ENCODE results near the gene USHBP1.

USHBP1 gene

GRCh38 chr19:17235971-17236777 is 28.4 kb downstream of the USHBP1 start:
- peak overlapping the region; percentile 97 for H3K27ac ChIP-seq (ENCODE audit: low read depth, low read length)

DNA sequence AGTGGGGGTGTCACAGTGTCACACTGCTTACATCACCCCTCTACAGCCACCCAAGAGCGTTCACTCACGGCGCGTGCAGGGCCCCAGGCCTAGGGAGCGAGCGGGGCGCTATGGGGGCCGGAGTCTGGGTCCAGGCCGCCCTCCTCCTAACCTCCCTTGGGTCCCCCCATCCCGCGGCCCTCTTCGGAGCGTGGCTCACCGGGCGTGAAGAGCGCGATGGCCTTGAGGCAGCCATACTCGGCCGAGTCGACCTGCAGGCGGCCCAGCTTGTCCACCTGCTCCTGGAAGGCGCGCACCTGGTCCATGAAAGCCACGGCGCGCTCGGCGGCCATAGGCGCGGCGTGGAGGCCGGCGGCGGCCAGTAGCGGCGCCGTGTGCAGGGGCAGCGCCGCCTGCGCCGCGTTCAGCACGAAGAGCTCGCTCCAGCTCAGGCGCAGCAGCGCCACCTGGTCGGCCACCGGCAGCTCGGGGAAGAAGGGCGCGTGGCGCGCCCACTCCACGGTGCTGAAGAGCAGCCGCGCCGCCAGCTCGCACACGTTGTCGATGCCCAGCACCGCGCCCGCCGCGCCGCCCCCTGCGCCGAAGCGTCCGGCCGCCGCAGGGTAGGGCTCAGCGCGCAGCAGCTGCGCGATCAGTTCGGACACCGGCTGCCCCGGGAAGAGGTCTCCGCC is 29.1 kb downstream of the USHBP1 start:
- Histone ChIP-seq H3K27ac (ENCODE audit: low read depth, low read length) (peak overlapping the region; percentile 97), H4K5ac (ENCODE audit: low read length) (no peak overlapping the region), H3K4me2 (ENCODE audit: low read length) (peak overlapping the region; percentile 99), H3K27me3 (ENCODE audit: insufficient read depth, low read length, poor library complexity) (no peaks in the 10 kb centered on the region), H3K18ac (ENCODE audit: low read length) (peak overlapping the region; percentile 94), H2BK15ac (replicated peaks; ENCODE audit: low read depth) (no peak overlapping the region), H3K56ac (ENCODE audit: low read length) (peak overlapping the region; percentile 97), H3K4ac (ENCODE audit: low read depth, low read length) (peak overlapping the region; percentile 88), H2AK5ac (ENCODE audit: low read length) (peak overlapping the region; percentile 92), H3K79me1 (ENCODE audit: low read length) (peaks cover 17% of the 10 kb centered on the region), H4K8ac (ENCODE audit: low read depth, low read length) (no peak overlapping the region), H3K36me3 (ENCODE audit: control insufficient read depth, insufficient read depth, low read length) (peaks cover 10% of the 10 kb centered on the region), H2BK120ac (ENCODE audit: low read depth, low read length) (peak overlapping the region; percentile 31), H3K9ac (ENCODE audit: low read length) (peak overlapping the region; percentile 95), H3K23ac (ENCODE audit: low read length) (peak overlapping the region; percentile 98), H2BK5ac (ENCODE audit: low read length) (peak overlapping the region; percentile 85), H3K79me2 (ENCODE audit: control insufficient read depth, insufficient read depth, low read length) (peaks cover 22% of the 10 kb centered on the region), H3K4me3 (ENCODE audit: low read length) (peak overlapping the region; percentile 80), H3K4me1 (ENCODE audit: control insufficient read depth, low read depth, low read length) (peaks cover 6% of the 10 kb centered on the region)
- peak; percentile 78 for DNase-seq
- no CpG with 5 or more reads among the region's 80 CpGs for WGBS (ENCODE audit: extremely low coverage, insufficient coverage, low lambda C conversion rate)

More at GRCh38 chr19:17235971-17236777, 28.4 kb downstream of the USHBP1 start:
- Histone ChIP-seq H3K79me1 (ENCODE audit: low read length) (peaks cover 22% of the 10 kb centered on the region), H3K4me1 (ENCODE audit: control insufficient read depth, low read depth, low read length) (peaks cover 6% of the 10 kb centered on the region), H2BK5ac (ENCODE audit: low read length) (peak overlapping the region; percentile 85), H4K8ac (ENCODE audit: low read depth, low read length) (no peak overlapping the region), H2AK5ac (ENCODE audit: low read length) (peak overlapping the region; percentile 90), H3K9ac (ENCODE audit: low read length) (peak overlapping the region; percentile 95), H3K23ac (ENCODE audit: low read length) (peak overlapping the region; percentile 98), H3K36me3 (ENCODE audit: control insufficient read depth, insufficient read depth, low read length) (peaks cover 10% of the 10 kb centered on the region), H3K27me3 (ENCODE audit: insufficient read depth, low read length, poor library complexity) (no peaks in the 10 kb centered on the region), H3K79me2 (ENCODE audit: control insufficient read depth, insufficient read depth, low read length) (peaks cover 28% of the 10 kb centered on the region), H3K4me3 (ENCODE audit: low read length) (peak overlapping the region; percentile 80), H3K56ac (ENCODE audit: low read length) (peak overlapping the region; percentile 97), H3K18ac (ENCODE audit: low read length) (peak overlapping the region; percentile 94), H2BK15ac (replicated peaks; ENCODE audit: low read depth) (no peak overlapping the region), H3K4ac (ENCODE audit: low read depth, low read length) (peak overlapping the region; percentile 88), H2BK120ac (ENCODE audit: low read depth, low read length) (peak overlapping the region; percentile 37), H3K4me2 (ENCODE audit: low read length) (peak overlapping the region; percentile 99), H4K5ac (ENCODE audit: low read length) (no peak overlapping the region)
- DNase-seq, result peak; percentile 83
- no CpG with 5 or more reads among the region's 27 CpGs for WGBS (ENCODE audit: extremely low coverage, insufficient coverage, low lambda C conversion rate)

DNA sequence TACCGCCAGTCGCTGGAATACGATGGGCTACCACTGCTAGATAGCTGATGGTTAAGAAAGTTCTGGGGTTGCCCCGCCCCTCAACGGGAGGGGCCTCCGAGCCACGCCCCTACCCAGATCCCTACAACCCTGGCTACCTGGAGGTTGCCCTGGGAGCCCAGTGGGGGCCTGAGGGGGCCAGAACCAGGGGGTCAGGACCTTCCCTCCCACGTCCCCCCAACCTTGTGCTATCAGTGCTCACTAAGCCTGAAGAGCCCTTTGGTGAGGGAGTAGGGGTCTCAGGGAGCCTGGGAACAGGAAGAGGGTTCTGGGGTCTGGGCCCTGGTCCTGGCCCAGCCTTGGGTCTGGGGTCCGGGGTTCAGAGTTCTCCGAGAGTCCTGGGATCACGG is 29.6 kb downstream of the USHBP1 start:
- peak overlapping the region; percentile 97 for H3K27ac ChIP-seq (ENCODE audit: low read depth, low read length)

GRCh38 chr19:17232258-17232657 is 32.3 kb downstream of the USHBP1 start:
- no peak overlapping the region for H3K4me3 ChIP-seq (ENCODE audit: low read length)
- peaks cover 6% of the 10 kb centered on the region for H3K4me1 ChIP-seq (ENCODE audit: control insufficient read depth, low read depth, low read length)
- H3K36me3 ChIP-seq (ENCODE audit: control insufficient read depth, insufficient read depth, low read length), result peaks cover 13% of the 10 kb centered on the region
- no peak overlapping the region for H2AK5ac ChIP-seq (ENCODE audit: low read length)
- no peak overlapping the region for H3K9ac ChIP-seq (ENCODE audit: low read length)
- H3K18ac ChIP-seq (ENCODE audit: low read length), result no peak overlapping the region
- no peak overlapping the region for H2BK120ac ChIP-seq (ENCODE audit: low read depth, low read length)
- H3K4me2 ChIP-seq (ENCODE audit: low read length), result no peak overlapping the region
- no peak for DNase-seq
- H4K8ac ChIP-seq (ENCODE audit: low read depth, low read length), result no peak overlapping the region
- H2BK15ac ChIP-seq (replicated peaks; ENCODE audit: low read depth), result no peak overlapping the region
- H3K27ac ChIP-seq (ENCODE audit: low read depth, low read length), result no peak overlapping the region
- no peak overlapping the region for H3K23ac ChIP-seq (ENCODE audit: low read length)
- H3K79me2 ChIP-seq (ENCODE audit: control insufficient read depth, insufficient read depth, low read length), result peaks cover 22% of the 10 kb centered on the region
- H3K4ac ChIP-seq (ENCODE audit: low read depth, low read length), result no peak overlapping the region
- peaks cover 16% of the 10 kb centered on the region for H3K79me1 ChIP-seq (ENCODE audit: low read length)
- no peak overlapping the region for H3K56ac ChIP-seq (ENCODE audit: low read length)
- no CpG with 5 or more reads among the region's 25 CpGs for WGBS (ENCODE audit: extremely low coverage, insufficient coverage, low lambda C conversion rate)
- no peak overlapping the region for H2BK5ac ChIP-seq (ENCODE audit: low read length)
- H4K5ac ChIP-seq (ENCODE audit: low read length), result no peak overlapping the region
- H3K27me3 ChIP-seq (ENCODE audit: insufficient read depth, low read length, poor library complexity), result no peaks in the 10 kb centered on the region

More for the DNA sequence above, 29.6 kb downstream of the USHBP1 start:
- Histone ChIP-seq H2BK15ac (replicated peaks; ENCODE audit: low read depth) (no peak overlapping the region), H3K23ac (ENCODE audit: low read length) (no peak overlapping the region), H3K36me3 (ENCODE audit: control insufficient read depth, insufficient read depth, low read length) (peaks cover 12% of the 10 kb centered on the region), H3K27me3 (ENCODE audit: insufficient read depth, low read length, poor library complexity) (no peaks in the 10 kb centered on the region), H2BK120ac (ENCODE audit: low read depth, low read length) (no peak overlapping the region), H3K79me2 (ENCODE audit: control insufficient read depth, insufficient read depth, low read length) (peaks cover 22% of the 10 kb centered on the region), H3K4me1 (ENCODE audit: control insufficient read depth, low read depth, low read length) (peaks cover 6% of the 10 kb centered on the region), H2AK5ac (ENCODE audit: low read length) (peak overlapping the region; percentile 92), H3K56ac (ENCODE audit: low read length) (peak overlapping the region; percentile 97), H4K5ac (ENCODE audit: low read length) (no peak overlapping the region), H3K4ac (ENCODE audit: low read depth, low read length) (peak overlapping the region; percentile 88), H3K4me3 (ENCODE audit: low read length) (peak overlapping the region; percentile 80), H3K18ac (ENCODE audit: low read length) (peak overlapping the region; percentile 94), H3K9ac (ENCODE audit: low read length) (peak overlapping the region; percentile 95), H3K4me2 (ENCODE audit: low read length) (peak overlapping the region; percentile 99), H3K79me1 (ENCODE audit: low read length) (peaks cover 17% of the 10 kb centered on the region), H2BK5ac (ENCODE audit: low read length) (peak overlapping the region; percentile 63), H4K8ac (ENCODE audit: low read depth, low read length) (no peak overlapping the region)
- DNase-seq, result peak; percentile 77
- no CpG with 5 or more reads among the region's 11 CpGs for WGBS (ENCODE audit: extremely low coverage, insufficient coverage, low lambda C conversion rate)

DNA sequence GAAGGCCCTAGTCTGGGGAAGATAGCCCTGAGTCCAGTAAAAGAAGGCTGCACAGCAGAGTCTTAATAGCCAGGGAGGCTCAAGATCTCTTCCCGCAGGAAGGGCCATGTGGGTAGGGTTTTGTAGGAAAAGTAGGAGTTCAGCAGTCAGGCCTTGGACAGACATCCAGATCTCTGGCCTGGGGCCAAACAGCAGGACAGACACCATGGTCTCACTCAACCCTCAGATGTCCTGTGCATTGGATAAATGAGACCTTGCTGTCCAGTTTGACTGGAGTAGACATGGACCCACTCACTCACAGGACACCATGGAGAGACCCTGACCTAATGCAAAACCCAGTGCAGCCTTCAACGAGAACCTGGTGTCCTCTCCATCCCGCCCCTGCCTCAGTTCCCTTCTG is 34.7 kb downstream of the USHBP1 start:
- Histone ChIP-seq H3K36me3 (ENCODE audit: control insufficient read depth, insufficient read depth, low read length) (peaks cover 13% of the 10 kb centered on the region), H2BK15ac (replicated peaks; ENCODE audit: low read depth) (no peak overlapping the region), H3K4me1 (ENCODE audit: control insufficient read depth, low read depth, low read length) (peaks cover 3% of the 10 kb centered on the region), H3K27ac (ENCODE audit: low read depth, low read length) (no peak overlapping the region), H3K56ac (ENCODE audit: low read length) (no peak overlapping the region), H3K79me1 (ENCODE audit: low read length) (peaks cover 14% of the 10 kb centered on the region), H3K4me3 (ENCODE audit: low read length) (no peak overlapping the region), H3K4ac (ENCODE audit: low read depth, low read length) (no peak overlapping the region), H3K27me3 (ENCODE audit: insufficient read depth, low read length, poor library complexity) (no peaks in the 10 kb centered on the region), H3K18ac (ENCODE audit: low read length) (no peak overlapping the region), H2BK120ac (ENCODE audit: low read depth, low read length) (no peak overlapping the region), H3K9ac (ENCODE audit: low read length) (no peak overlapping the region), H4K5ac (ENCODE audit: low read length) (no peak overlapping the region), H2BK5ac (ENCODE audit: low read length) (no peak overlapping the region), H4K8ac (ENCODE audit: low read depth, low read length) (no peak overlapping the region), H3K4me2 (ENCODE audit: low read length) (no peak overlapping the region), H3K79me2 (ENCODE audit: control insufficient read depth, insufficient read depth, low read length) (peaks cover 17% of the 10 kb centered on the region), H3K23ac (ENCODE audit: low read length) (no peak overlapping the region), H2AK5ac (ENCODE audit: low read length) (no peak overlapping the region)
- no peak for DNase-seq
- no CpG with 5 or more reads among the region's 3 CpGs for WGBS (ENCODE audit: extremely low coverage, insufficient coverage, low lambda C conversion rate)

All from mesendoderm (in vitro differentiated cells).